Activated CD4-positive, alpha-beta T cell treated with anti-CD3 and anti-CD28 coated beads, Interleukin-2, amount 50 U/mL, for 4 hours (primary cell): ENCODE results near the gene OR6C65.

Source experiments
- DNase-seq, 2 experiments: peaks; one replicate each; pipeline ENCODE4 v3.0.0-alpha.2; 2020

The OR6C65 gene

GRCh38 chr12:55448825-55449224, 48.5 kb downstream of the OR6C65 start:
- no peak for DNase-seq
